Measurements from ENCODE around the gene CACNA1H. TPM values are rescaled to one million over a fixed set of nuclear protein-coding genes. Genes with fewer than 3 reads are reported as not detected.

Gene CACNA1H
- total RNA-seq, 4 donors from 2014 or later = 133 to 330 (median 173) TPM

- no peak overlapping the region for H3K4me3 ChIP-seq
- no peak for TF ChIP-seq POLR2AphosphoS5 (IDR thresholded peaks at IDR 0.05)
- TF ChIP-seq POLR2A (IDR thresholded peaks at IDR 0.05) = no peak
- no peak for TF ChIP-seq CTCF (IDR thresholded peaks at IDR 0.05)
- no peak for TF ChIP-seq EP300 (IDR thresholded peaks at IDR 0.05)
- H3K27ac ChIP-seq = no peak overlapping the region
- 57% methylated on average over 5 of the region's 30 CpGs; no CpG with 5 or more reads in 1 of the 2 donors for WGBS, 2 donors (ENCODE audit: low coverage in 1 of 2)
- ATAC-seq = no peak
- no peaks in the 10 kb centered on the region for H3K36me3 ChIP-seq
- peaks cover 7% of the 10 kb centered on the region for H3K27me3 ChIP-seq
- no peaks in the 10 kb centered on the region for H3K9me3 ChIP-seq
- peaks cover 0 to 11% (median 0%) of the 10 kb centered on the region in 3 donors for H3K4me1 ChIP-seq
Observed at GRCh38 chr16:1121601-1122397, 31.1 kb upstream of the CACNA1H start.

- no peak for ATAC-seq
Observed at GRCh38 chr16:1122398-1122765, 30.5 kb upstream of the CACNA1H start.

GRCh38 chr16:1123525-1124230, 29.2 kb upstream of the CACNA1H start:
- Histone ChIP-seq H3K27me3 (peaks cover 7% of the 10 kb centered on the region), H3K4me3 (no peak overlapping the region), H3K36me3 (no peaks in the 10 kb centered on the region), H3K27ac (no peak overlapping the region), H3K4me1 (peaks cover 0 to 11% (median 0%) of the 10 kb centered on the region in 3 donors), H3K9me3 (no peaks in the 10 kb centered on the region)
- TF ChIP-seq POLR2AphosphoS5 (IDR thresholded peaks at IDR 0.05) (no peak), POLR2A (IDR thresholded peaks at IDR 0.05) (no peak), EP300 (IDR thresholded peaks at IDR 0.05) (no peak), CTCF (IDR thresholded peaks at IDR 0.05) (no peak)
- 33% methylated on average over 3 of the region's 21 CpGs; no CpG with 5 or more reads in 1 of the 2 donors for WGBS, 2 donors (ENCODE audit: low coverage in 1 of 2)
- ATAC-seq = no peak

More at GRCh38 chr16:1122398-1122765, 30.5 kb upstream of the CACNA1H start:
- Histone ChIP-seq H3K4me3 (no peak overlapping the region), H3K36me3 (no peaks in the 10 kb centered on the region), H3K27me3 (peaks cover 7% of the 10 kb centered on the region), H3K9me3 (no peaks in the 10 kb centered on the region), H3K27ac (no peak overlapping the region), H3K4me1 (peaks cover 0 to 11% (median 0%) of the 10 kb centered on the region in 3 donors)
- no peak for TF ChIP-seq POLR2AphosphoS5 (IDR thresholded peaks at IDR 0.05)
- no peak for TF ChIP-seq CTCF (IDR thresholded peaks at IDR 0.05)
- TF ChIP-seq POLR2A (IDR thresholded peaks at IDR 0.05) = no peak
- TF ChIP-seq EP300 (IDR thresholded peaks at IDR 0.05) = no peak
- WGBS, 2 donors (ENCODE audit: low coverage in 1 of 2) = 97% methylated on average over 5 of the region's 14 CpGs; no CpG with 5 or more reads in 1 of the 2 donors

- no CpG with 5 or more reads among the region's 18 CpGs for WGBS, 2 donors (ENCODE audit: low coverage in 1 of 2)
- Histone ChIP-seq H3K9me3 (no peaks in the 10 kb centered on the region), H3K27me3 (peaks cover 7% of the 10 kb centered on the region), H3K36me3 (no peaks in the 10 kb centered on the region), H3K27ac (no peak overlapping the region), H3K4me1 (peaks cover 0 to 11% (median 0%) of the 10 kb centered on the region in 3 donors), H3K4me3 (no peak overlapping the region)
- ATAC-seq = no peak
- TF ChIP-seq POLR2AphosphoS5 (IDR thresholded peaks at IDR 0.05) = no peak
- TF ChIP-seq POLR2A (IDR thresholded peaks at IDR 0.05) = no peak
- TF ChIP-seq EP300 (IDR thresholded peaks at IDR 0.05) = no peak
- TF ChIP-seq CTCF (IDR thresholded peaks at IDR 0.05) = no peak
Observed at GRCh38 chr16:1124291-1124690, 28.6 kb upstream of the CACNA1H start.
